ENCODE results near the gene ACTN4. TPM values are rescaled to one million over a fixed set of nuclear protein-coding genes. Genes with fewer than 3 reads are reported as not detected.

Gene ACTN4
- total RNA-seq, 1 experiment from 2014 or later: 3,297 TPM

GRCh38 chr19:38773469-38774177, 126.2 kb downstream of the ACTN4 start, which contains the start of gene LGALS7:
Gene LGALS7, minus strand, starts transcription at chr19:38773517. Its CDS starts 25 bp downstream, at chr19:38773492.
- in situ Hi-C loops (cut with HindIII; ENCODE audit: low pct_unique_long_range_greater_than_20kb, low sequenced_read_pairs): loop anchor here (10.0 kb wide), 1 partner anchor 161 kb away; the partner anchor contains the start of genes MRPS12 and SARS2
- no peak within 1 kb of the TSS for H3K4me3 ChIP-seq (ENCODE audit: low read depth in 2 of 2, low read length in 2 of 2)

More at GRCh38 chr19:38773469-38774177, 126.2 kb downstream of the ACTN4 start, which contains the start of gene LGALS7:
- ChIA-PET CTCF (no interaction called here), POLR2A (interaction anchor here (0.6 kb wide), 1 partner anchor 15 kb away, joined by 3 read pairs; the partner anchor contains the start of gene LGALS7B)
- intact Hi-C loops (cut with micrococcal nuclease; ENCODE audit: unreplicated experiment): no loop called here
- H3K27ac ChIP-seq (ENCODE audit: low read length): peak within 1 kb of the TSS; percentile 3; the same call in 1 of the 2 replicates
- ATAC-seq (no peak), DNase-seq (ENCODE audit: low read depth, low spot score) (no peak)
- TF ChIP-seq CTCF (IDR thresholded peaks at IDR 0.05): no peak
- TF ChIP-seq REST (IDR thresholded peaks at IDR 0.05; ENCODE audit: insufficient read depth in 1 of 2, low read depth in 2 of 2, low read length in 1 of 2): no peak
- TF ChIP-seq SIN3A (IDR thresholded peaks at IDR 0.05; ENCODE audit: borderline replicate concordance, insufficient read depth, low read depth, low read length): no peak
- no peak for TF ChIP-seq POLR2AphosphoS5 (IDR thresholded peaks at IDR 0.05; ENCODE audit: low read depth, low read length)
- TF ChIP-seq TCF7L2 (IDR thresholded peaks at IDR 0.05; ENCODE audit: low read depth, low read length): no peak
- no peaks in the 10 kb centered on the region for H3K36me3 ChIP-seq (ENCODE audit: control insufficient read depth, insufficient read depth, low read length)
- peaks cover 4% of the 10 kb centered on the region; the same call in 1 of the 2 replicates for H3K4me1 ChIP-seq (ENCODE audit: control insufficient read depth, insufficient read depth, low read length)
- BruUV-seq (replicated peaks): no TSS peak
- H3K27me3 ChIP-seq (ENCODE audit: control insufficient read depth, insufficient read depth, low read length): no peaks in the 10 kb centered on the region
- no peaks in the 10 kb centered on the region for H3K9me3 ChIP-seq (ENCODE audit: control insufficient read depth, insufficient read depth, low read depth, low read length)

Data from Panc1 (cell line).